ENCODE data around the gene CDH13.

CDH13 gene

DNA sequence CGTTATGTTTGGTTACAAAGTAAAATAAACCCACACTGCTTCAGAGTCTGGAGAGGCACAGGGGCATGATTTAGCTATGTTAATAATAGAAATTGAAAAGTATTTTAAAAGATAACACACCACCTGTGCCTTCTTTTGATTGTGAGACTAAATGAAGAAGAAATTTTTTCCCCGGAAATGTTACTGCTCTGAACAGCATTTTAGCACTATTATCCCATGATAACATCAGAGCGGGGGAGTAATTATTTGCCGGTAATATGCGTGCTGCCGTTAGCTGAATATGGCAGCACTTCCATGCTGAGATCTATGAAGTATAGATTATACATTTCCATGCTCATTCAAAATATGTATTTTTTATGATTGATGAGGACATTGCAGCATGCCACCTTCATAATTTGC is 680.8 kb downstream of the CDH13 start:
- DNase-seq (ENCODE audit: low read depth) = no peak

GRCh38 chr16:83308414-83308813 is 681.6 kb downstream of the CDH13 start:
- no peak for DNase-seq (ENCODE audit: low read depth)

DNA sequence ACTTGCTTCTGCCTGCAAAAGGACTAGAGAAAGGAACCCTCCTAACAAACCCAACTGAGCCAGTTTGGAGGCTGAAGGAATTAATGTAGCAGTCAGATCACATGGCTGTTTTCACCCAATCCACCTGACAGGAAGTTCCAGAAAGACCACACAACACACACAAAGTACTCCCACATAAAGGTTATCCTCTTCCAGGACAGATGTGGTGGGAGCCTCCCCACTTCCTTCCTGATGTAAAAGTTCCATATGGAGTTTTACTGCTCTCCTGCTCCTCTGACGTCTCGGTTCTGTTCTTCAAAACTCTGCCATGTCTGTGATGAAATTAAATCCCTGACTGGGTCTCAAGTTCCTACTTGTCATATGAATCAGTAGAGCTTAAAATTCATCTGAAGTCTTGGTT is 684.0 kb downstream of the CDH13 start:
- DNase-seq (ENCODE audit: low read depth) = no peak

DNA sequence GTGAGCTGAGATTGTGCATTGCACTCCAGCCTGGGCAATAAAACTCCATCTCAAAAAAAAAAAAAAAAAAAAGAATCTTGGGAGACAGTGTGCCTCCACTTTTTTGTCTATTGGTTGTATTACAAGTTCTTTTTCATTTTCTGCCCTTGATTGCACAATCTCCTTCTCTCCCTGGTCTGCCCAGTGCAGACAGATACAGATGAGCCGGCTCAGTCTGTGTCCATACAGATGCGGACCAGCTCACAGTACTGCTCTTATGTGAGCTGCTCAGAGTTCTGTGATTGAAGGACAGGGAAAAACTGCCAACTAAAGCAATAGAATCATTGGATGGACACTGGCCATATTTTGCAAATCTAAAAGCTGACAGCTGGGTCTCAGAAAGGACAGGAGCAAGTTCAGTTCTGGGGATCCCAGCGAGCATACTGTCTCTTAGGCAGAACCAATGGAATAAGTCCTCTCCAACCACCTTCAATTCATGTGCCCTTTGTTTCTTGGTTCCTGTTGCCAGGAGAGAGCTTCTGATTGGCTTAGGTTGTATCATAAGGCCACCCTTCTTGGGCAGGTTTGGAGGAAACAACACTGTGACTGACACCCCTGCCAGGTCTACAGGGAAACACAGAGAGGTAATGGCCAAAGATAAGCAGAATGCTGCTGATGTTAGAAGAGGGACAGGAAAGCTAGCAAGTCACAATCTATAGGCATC is 685.4 kb downstream of the CDH13 start:
- no peak for DNase-seq (ENCODE audit: low read depth)

- no peak for DNase-seq (ENCODE audit: low read depth)
Observed at GRCh38 chr16:83312718-83313245, 686.0 kb downstream of the CDH13 start.

DNA sequence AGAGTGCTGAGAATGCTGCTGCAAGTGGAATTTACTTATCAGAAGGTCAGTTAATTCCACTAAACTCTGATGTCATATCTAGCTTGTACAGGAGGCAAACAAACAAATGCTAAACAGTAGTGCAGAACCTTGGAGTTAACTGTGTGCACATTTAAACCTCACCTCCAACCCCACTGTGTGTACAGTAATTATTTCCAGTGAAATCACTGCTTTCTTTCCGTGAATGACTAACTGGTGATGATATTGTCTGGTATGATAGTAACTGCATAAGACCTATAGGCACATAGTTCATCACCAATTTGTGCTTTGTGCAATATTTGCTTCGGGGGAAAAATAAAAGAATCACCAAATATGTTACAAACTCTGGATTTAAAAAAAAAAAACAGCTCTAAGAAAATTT is 688.5 kb downstream of the CDH13 start:
- no peak for DNase-seq (ENCODE audit: low read depth)

- no peak for DNase-seq (ENCODE audit: low read depth)
Observed at GRCh38 chr16:83316458-83316857, 689.7 kb downstream of the CDH13 start.

- DNase-seq (ENCODE audit: low read depth) = no peak
Observed at GRCh38 chr16:83318390-83318789, 691.6 kb downstream of the CDH13 start.

- no peak for DNase-seq (ENCODE audit: low read depth)
Observed at GRCh38 chr16:83328936-83329335, 702.2 kb downstream of the CDH13 start.

DNA sequence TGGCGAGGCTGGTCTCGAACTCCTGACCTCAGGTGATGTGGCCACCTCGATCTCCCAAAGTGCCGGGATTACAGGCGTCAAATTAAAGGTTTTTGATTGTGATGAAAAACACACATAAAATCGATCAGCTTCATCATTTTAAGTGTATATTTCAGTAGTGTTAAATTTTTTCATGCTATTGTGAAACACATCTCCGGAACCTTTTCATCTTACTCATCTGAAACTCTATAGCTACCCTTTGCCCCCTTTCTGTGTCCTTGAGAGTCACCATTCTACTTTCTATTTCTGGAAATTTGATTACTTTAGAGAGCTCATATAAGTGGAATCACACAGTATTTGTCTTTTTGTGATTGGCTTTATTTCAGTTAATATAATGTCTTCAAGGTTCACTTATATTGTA is 702.7 kb downstream of the CDH13 start:
- DNase-seq (ENCODE audit: low read depth) = no peak

DNA sequence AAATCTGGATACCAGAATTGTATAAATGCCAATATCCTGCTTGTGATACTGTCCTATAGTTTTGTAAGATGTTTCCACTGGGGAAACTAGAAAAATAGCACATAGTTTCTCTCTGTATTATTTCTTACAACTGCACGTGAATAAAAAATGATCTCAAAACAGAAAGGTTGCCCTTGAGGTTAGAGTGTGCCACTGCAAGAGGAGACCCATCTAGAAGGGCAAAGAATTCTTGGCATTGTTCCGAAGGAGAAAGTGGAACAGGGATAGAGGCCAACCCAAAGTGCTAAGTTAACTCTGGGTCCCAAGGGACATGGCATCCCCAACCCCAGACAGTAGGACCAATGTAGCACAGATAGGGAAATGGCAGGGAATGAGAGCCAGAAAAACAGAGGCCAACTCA is 703.5 kb downstream of the CDH13 start:
- no peak for DNase-seq (ENCODE audit: low read depth)

DNA sequence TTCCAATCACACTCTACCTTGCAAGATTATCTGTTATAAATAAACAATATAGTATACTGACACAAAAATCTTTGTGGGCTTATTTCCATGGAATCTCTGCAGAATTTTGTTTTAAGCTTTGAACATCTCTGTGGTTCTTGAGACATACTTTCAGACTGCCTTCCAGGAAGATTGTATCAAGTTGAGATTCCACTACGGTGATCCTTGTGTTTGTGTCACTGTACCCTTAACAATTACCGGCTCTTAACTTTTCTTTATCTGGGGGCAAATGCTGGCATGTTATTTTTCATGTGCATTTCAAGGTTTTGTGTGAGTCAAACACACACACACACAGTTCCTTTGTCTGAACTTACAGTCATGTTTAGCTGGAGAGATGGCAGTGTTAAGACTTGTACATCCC is 708.3 kb downstream of the CDH13 start:
- DNase-seq (ENCODE audit: low read depth) = no peak

- DNase-seq (ENCODE audit: low read depth) = no peak
Observed at GRCh38 chr16:83336603-83337002, 709.8 kb downstream of the CDH13 start.

DNA sequence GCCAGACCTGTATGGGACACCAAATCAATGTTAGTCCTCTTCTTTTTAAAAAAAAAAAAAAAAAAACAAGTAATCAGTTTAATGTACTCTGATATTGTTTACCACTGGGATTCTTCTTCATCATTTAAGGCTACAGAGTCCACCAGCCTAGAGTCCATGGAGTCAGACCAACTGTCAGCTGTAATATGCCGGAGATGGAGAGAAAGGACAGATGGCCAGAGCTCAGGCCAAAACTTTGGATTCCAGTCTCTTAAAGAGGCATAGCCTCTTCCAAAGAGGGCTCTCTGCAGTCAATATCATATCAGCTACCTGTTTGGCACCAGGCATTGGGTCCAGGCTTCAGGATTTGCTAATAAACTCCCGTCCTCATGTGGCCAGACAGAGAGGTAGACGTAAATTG is 711.4 kb downstream of the CDH13 start:
- DNase-seq (ENCODE audit: low read depth) = no peak

GRCh38 chr16:83338941-83339340 is 712.2 kb downstream of the CDH13 start:
- no peak for DNase-seq (ENCODE audit: low read depth)

- no peak for DNase-seq (ENCODE audit: low read depth)
Observed at GRCh38 chr16:83343935-83344366, 717.2 kb downstream of the CDH13 start.

DNA sequence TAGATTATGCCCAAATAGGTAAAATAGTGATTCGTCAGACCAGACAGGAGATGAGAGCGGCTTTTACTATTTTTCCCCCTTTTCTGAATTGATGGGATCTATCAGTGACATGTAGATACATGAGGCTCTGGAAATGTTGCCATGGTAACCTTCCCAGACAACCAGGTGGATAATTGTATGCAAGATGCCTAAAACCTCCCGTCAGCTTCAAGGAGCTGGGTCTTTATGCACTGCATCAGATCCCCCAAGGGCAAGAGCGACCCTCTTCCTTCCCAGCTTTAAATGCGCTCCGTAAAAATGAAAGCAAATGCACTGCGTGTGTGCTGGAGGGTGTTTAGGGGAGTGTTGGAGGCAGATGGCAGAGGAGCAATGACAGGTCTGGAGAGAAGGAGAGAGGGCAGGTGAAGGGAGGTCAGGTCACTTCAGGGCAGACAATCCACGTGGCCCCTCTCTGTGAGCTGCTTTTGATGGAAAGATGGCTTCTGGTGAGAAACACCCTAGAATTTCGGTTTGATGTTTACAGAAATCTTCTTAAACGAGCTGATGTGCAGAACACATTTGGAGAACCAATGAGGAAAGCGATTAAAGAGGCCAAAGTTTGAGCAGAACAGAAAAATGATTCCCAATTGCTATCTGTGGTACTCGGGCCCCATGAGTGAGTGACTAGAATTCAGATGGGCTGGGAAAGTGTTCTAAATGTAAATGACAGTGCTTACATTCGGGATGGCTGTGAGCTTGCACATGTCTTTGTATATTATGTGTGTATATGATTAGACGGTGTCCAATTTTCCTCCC is 719.3 kb downstream of the CDH13 start:
- no peak for DNase-seq (ENCODE audit: low read depth)

GRCh38 chr16:83348991-83349390 is 722.2 kb downstream of the CDH13 start:
- DNase-seq (ENCODE audit: low read depth) = no peak

DNA sequence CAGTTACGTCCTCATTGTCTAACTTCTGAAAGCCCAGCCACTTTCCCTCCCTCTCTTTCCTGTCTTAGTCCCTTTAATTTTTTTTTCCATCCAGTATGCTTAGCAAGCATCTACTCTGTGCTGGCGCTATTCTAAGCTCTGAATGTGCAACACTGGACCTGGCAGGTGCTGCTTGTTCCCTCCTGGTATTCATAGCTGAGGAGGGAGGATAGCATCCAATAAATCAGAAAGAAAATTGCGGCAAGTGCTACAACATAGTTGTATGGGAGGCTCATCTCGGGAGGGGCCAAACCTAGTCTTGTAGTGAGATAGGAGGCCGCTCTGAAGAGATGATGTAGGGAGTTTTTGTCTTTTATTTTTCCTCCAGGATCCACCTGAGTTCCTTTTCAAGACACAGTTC is 723.7 kb downstream of the CDH13 start:
- DNase-seq (ENCODE audit: low read depth) = no peak

DNA sequence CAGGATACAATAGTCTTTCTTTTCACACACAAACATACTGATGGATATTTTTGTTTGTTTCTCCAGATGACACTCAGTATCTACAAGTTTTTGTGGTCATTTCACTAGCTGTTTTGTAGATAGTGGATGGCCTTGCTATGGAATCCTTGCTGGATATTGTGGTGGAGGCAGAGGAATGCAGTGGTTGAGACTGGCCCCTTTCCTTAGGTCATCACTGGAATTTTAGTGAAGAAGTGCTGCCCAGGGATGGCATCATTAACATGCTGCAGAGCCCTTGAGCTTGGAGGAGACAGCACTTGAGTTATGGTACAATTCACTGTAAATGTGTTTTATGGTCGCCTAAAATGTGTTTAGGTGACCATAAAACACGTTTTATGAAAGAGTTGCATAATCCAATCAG is 725.1 kb downstream of the CDH13 start:
- no peak for DNase-seq (ENCODE audit: low read depth)

DNA sequence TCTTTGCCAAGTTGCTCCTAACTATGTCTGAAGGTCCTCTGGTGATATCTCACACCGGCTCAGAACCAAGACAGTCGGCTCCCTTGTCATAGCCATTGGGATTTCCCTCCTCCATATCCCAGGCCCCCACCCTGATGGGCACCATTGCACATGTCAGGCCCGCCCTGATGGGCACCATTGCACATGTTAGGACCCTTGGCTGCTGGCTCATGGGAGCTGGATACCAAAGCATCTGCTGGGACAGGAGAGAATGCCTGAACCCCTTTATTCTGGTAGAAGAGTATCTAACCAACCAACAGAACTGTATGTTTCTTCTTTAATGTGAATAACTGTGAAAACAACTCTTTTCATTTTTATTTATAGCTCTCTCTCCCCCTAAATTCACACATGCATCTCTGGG is 726.5 kb downstream of the CDH13 start:
- no peak for DNase-seq (ENCODE audit: low read depth)

DNA sequence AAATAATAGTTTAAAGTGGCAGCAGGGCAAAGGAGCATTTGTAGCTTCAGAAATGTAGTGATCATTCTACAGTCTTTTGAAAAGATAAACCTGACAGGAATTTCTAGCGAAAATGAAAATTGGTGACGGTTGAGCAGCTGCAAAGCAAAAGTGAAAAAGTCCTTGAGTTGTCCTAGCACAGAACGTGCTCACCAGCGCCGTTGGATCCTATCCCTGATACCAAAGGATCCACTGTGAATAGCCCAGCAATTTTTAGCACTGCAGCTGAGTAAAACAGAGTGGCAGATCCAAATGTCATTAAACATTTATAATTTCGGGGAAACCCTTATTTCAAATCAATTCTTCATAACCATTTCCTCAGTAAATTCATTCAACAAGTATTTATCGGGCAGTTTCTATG is 727.2 kb downstream of the CDH13 start:
- no peak for DNase-seq (ENCODE audit: low read depth)

DNA sequence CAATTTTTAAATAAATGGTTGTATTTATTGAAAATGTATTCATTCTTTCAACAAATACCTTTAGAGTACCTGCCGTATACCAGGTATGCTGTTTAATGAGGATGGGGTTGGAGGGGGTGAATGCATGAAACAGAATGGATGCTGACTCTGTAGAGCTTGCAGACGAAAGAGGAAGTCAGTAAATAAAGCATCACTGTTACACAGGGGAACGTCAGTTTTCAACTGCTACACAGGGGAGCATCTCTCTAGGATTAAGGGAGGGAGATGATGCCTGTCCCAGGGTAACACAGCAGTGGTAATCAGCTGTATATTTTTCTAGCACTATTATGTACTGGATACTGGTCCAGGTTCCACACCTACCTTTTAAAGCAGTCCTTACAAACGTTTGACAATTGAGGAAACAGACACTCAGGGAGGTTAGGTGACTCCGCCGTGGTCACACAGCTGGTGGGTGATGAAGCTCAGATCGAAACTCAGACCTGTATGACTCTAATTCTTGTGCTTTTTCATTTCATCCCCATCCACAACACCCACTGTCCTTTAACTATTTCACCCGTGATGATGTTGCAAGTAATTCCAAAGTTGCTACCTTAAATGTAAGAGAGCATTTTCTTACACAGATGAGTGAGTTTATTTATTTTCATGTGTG is 728.9 kb downstream of the CDH13 start:
- DNase-seq (ENCODE audit: low read depth) = no peak

All from stimulated activated CD4-positive, alpha-beta T cell treated with anti-CD3 and anti-CD28 coated beads, Interleukin-2, amount 100 ng/mL, for 4 hours (primary cell).